GM10847 (cell line): Measurements from ENCODE around the gene MMADHC.

Source experiments
- POLR2A ChIP-seq: IDR thresholded peaks from 2 replicates; pipeline ENCODE4 v1.6.1; 2011; ENCODE audit not compliant: insufficient read length; ENCODE audit errors: extremely low read depth

The MMADHC gene

GRCh38 chr2:149601141-149601796 lies 13.7 kb upstream of the MMADHC start:
- TF ChIP-seq POLR2A = no peak

GRCh38 chr2:149597668-149598326 lies 10.2 kb upstream of the MMADHC start:
- TF ChIP-seq POLR2A = no peak

GRCh38 chr2:149597050-149597667 lies 9.6 kb upstream of the MMADHC start:
- no peak for TF ChIP-seq POLR2A

- no peak for TF ChIP-seq POLR2A
Observed at GRCh38 chr2:149596471-149596870, 8.9 kb upstream of the MMADHC start.

GRCh38 chr2:149595056-149595963 lies 7.7 kb upstream of the MMADHC start:
- no peak for TF ChIP-seq POLR2A

GRCh38 chr2:149594411-149594810 lies 6.8 kb upstream of the MMADHC start:
- TF ChIP-seq POLR2A = no peak

- TF ChIP-seq POLR2A = no peak
Observed at GRCh38 chr2:149587950-149588487, 444 bp upstream of the MMADHC start.

- no peak for TF ChIP-seq POLR2A
Observed at GRCh38 chr2:149586898-149587219, 716 bp downstream of the MMADHC start.

- TF ChIP-seq POLR2A = no peak
Observed at GRCh38 chr2:149586063-149586462, 1.5 kb downstream of the MMADHC start.

GRCh38 chr2:149585166-149585885 lies 2.2 kb downstream of the MMADHC start:
- no peak for TF ChIP-seq POLR2A

- TF ChIP-seq POLR2A = no peak
Observed at GRCh38 chr2:149579972-149580882, 7.3 kb downstream of the MMADHC start.

- no peak for TF ChIP-seq POLR2A
Observed at GRCh38 chr2:149577269-149577668, 10.3 kb downstream of the MMADHC start.

GRCh38 chr2:149575752-149576151 lies 11.8 kb downstream of the MMADHC start:
- no peak for TF ChIP-seq POLR2A

- no peak for TF ChIP-seq POLR2A
Observed at GRCh38 chr2:149575277-149575676, 12.3 kb downstream of the MMADHC start.
